Stimulated activated CD8-positive, alpha-beta memory T cell treated with anti-CD3 and anti-CD28 coated beads, Interleukin-7, amount 100 ng/mL, for 24 hours (primary cell): ENCODE measurements around the gene PAFAH1B1.
"Not testable (repeated sequence)": the region's sequence is repeated elsewhere in the genome, so short reads cannot be mapped to it uniquely, and the experiment has no call there.

ENCODE experiments used
- DNase-seq: peaks from one replicate; pipeline ENCODE4 v3.0.0-alpha.2; 2020; ENCODE audit warnings: low read depth

Gene PAFAH1B1

GRCh38 chr17:2594722-2595599 is 1.5 kb downstream of the PAFAH1B1 start:
- DNase-seq: no peak

GRCh38 chr17:2595716-2596115 is 2.3 kb downstream of the PAFAH1B1 start:
- no peak for DNase-seq

- no peak for DNase-seq
Observed at GRCh38 chr17:2598166-2598565, 4.7 kb downstream of the PAFAH1B1 start.

GRCh38 chr17:2602597-2603017 is 9.2 kb downstream of the PAFAH1B1 start:
- no peak for DNase-seq

GRCh38 chr17:2608350-2608913 is 15.0 kb downstream of the PAFAH1B1 start:
- DNase-seq: no peak

- no peak for DNase-seq
Observed at GRCh38 chr17:2609091-2609490, 15.6 kb downstream of the PAFAH1B1 start.

- DNase-seq: no peak
Observed at GRCh38 chr17:2610195-2611175, 17.0 kb downstream of the PAFAH1B1 start.

GRCh38 chr17:2611627-2612026 is 18.2 kb downstream of the PAFAH1B1 start:
- no peak for DNase-seq

- no peak for DNase-seq
Observed at GRCh38 chr17:2612630-2613029, 19.2 kb downstream of the PAFAH1B1 start.

- no peak for DNase-seq
Observed at GRCh38 chr17:2613089-2613808, 19.8 kb downstream of the PAFAH1B1 start.

GRCh38 chr17:2615882-2616281 is 22.4 kb downstream of the PAFAH1B1 start:
- DNase-seq: no peak

GRCh38 chr17:2621241-2621640 is 27.8 kb downstream of the PAFAH1B1 start:
- DNase-seq: no peak

- DNase-seq: not testable (repeated sequence)
Observed at GRCh38 chr17:2621951-2622405, 28.5 kb downstream of the PAFAH1B1 start.

- not testable (repeated sequence) for DNase-seq
Observed at GRCh38 chr17:2622721-2623301, 29.4 kb downstream of the PAFAH1B1 start.

GRCh38 chr17:2624292-2624731 is 30.9 kb downstream of the PAFAH1B1 start:
- no peak for DNase-seq

- DNase-seq: not testable (repeated sequence)
Observed at GRCh38 chr17:2626626-2627219, 33.3 kb downstream of the PAFAH1B1 start.

GRCh38 chr17:2628922-2629321 is 35.5 kb downstream of the PAFAH1B1 start:
- not testable (repeated sequence) for DNase-seq

- no peak for DNase-seq
Observed at GRCh38 chr17:2631211-2631610, 37.8 kb downstream of the PAFAH1B1 start.

- no peak for DNase-seq
Observed at GRCh38 chr17:2634361-2634960, 41.0 kb downstream of the PAFAH1B1 start.

GRCh38 chr17:2635241-2635640 is 41.8 kb downstream of the PAFAH1B1 start:
- DNase-seq: no peak
